GM23338 (cell line): Measurements from ENCODE around the gene ARPP21. TPM values are rescaled to one million over a fixed set of nuclear protein-coding genes. Genes with fewer than 3 reads are reported as not detected.

Experiments used
- CREB1 ChIP-seq: fragments of 250-450 bp; sonication (Bioruptor Pico); IDR thresholded peaks from 2 replicates; pipeline ENCODE4 v1.5.0; 2020; ENCODE audit warnings: low read depth, mild to moderate bottlenecking, moderate library complexity
- EZH2 ChIP-seq: fragments of 200-600 bp; sonication (generic); IDR thresholded peaks from one replicate; pipeline ENCODE4 v1.8.0; 2017; ENCODE audit warnings: antibody characterized with exemption, mild to moderate bottlenecking, low read depth; ENCODE audit not compliant: unreplicated experiment
- NANOG ChIP-seq: IDR thresholded peaks from 2 replicates; pipeline ENCODE4 v1.6.1; 2016; ENCODE audit warnings: antibody characterized with exemption, borderline replicate concordance
- POLR2AphosphoS5 ChIP-seq: IDR thresholded peaks from 2 replicates; pipeline ENCODE4 v1.6.1; 2016; ENCODE audit warnings: antibody characterized with exemption, low read depth
- REST ChIP-seq: IDR thresholded peaks from one replicate; pipeline ENCODE4 v1.6.1; 2018; ENCODE audit warnings: antibody characterized with exemption; ENCODE audit not compliant: unreplicated experiment
- STAT1 ChIP-seq: IDR thresholded peaks from one replicate; pipeline ENCODE4 v1.6.1; 2016; ENCODE audit warnings: antibody characterized with exemption; ENCODE audit not compliant: unreplicated experiment
- ZNF114 ChIP-seq: fragments of 250-450 bp; sonication (Bioruptor Pico); IDR thresholded peaks from 2 replicates; pipeline ENCODE4 v1.5.0; 2020; ENCODE audit warnings: mild to moderate bottlenecking, moderate library complexity
- ZNF331 ChIP-seq: fragments of 250-450 bp; sonication (Bioruptor Pico); IDR thresholded peaks from 2 replicates; pipeline ENCODE4 v1.5.0; 2020; ENCODE audit warnings: low read depth, mild to moderate bottlenecking, moderate library complexity
- ZNF462 ChIP-seq: fragments of 250-450 bp; sonication (Bioruptor Pico); IDR thresholded peaks from 2 replicates; pipeline ENCODE4 v1.5.0; 2020; ENCODE audit warnings: mild to moderate bottlenecking, moderate library complexity
- polyA plus RNA-seq: library from polyadenylated mRNA; unstranded; fragments of >200 nt; fragmentation: Nextera tagmentation; extraction: Ambion mirVana; gene quantifications from 2 replicates; pipeline ENCODE4 v1.2.1, GENCODE V29; 2016
- total RNA-seq: library from RNA; depleted of rRNA; stranded (reverse); fragments of >200 nt; shearing (Covaris generic); gene quantifications from 2 replicates; pipeline ENCODE4 v1.2.3, GENCODE V29; 2014

The ARPP21 gene
- total and polyA plus RNA-seq, 2 experiments from 2014 or later = not detected

GRCh38 chr3:35760146-35760545, 120.8 kb downstream of the ARPP21 start (continued):
- no peak for TF ChIP-seq ZNF462 (CRISPR knock-in tag)
- TF ChIP-seq ZNF331 (CRISPR knock-in tag) = no peak
- TF ChIP-seq STAT1 = no peak
- no peak for TF ChIP-seq EZH2
- no peak for TF ChIP-seq REST
- no peak for TF ChIP-seq CREB1 (CRISPR knock-in tag)
- TF ChIP-seq NANOG = no peak
- no peak for TF ChIP-seq ZNF114 (CRISPR knock-in tag)
- no peak for TF ChIP-seq POLR2AphosphoS5
